ENCODE measurements around the gene NKD2. TPM values are rescaled to one million over a fixed set of nuclear protein-coding genes. Genes with fewer than 3 reads are reported as not detected.

NKD2 gene
- polyA plus RNA-seq, 1 of the 3 experiments (the other 2 are of a cell fraction): not detected

DNA sequence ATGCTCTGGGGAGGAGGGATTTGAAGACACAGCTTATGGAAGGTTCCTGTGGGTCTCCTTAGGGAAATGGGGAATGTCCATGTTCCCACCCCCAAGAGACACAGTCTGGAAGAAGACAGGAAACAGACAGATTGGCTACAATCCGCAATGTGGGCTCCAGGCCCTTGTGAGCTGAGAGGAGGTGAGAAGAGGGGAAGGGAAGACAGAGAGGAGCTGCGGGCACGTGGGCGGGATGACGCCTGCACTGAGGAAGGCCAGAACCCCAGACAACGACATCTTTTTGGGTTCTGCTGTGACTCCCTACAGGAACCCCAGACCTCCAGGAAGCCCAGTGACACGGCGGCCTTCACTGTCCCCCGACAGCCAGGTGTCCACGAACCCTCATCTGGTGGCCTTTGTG lies 29.9 kb upstream of the NKD2 start:
- no peak overlapping the region for H3K4me2 ChIP-seq
- H3K27me3 ChIP-seq (ENCODE audit: insufficient read depth): peaks cover 6% of the 10 kb centered on the region; the same call in 1 of the 2 replicates
- H3K27ac ChIP-seq (ENCODE audit: low read depth in 2 of 2, low read length in 1 of 2): no peak overlapping the region
- H3F3A ChIP-seq (replicated peaks; ENCODE audit: insufficient read depth): no peaks in the 10 kb centered on the region
- H3K4me3 ChIP-seq (ENCODE audit: low read depth in 2 of 2, low read length in 1 of 2): no peak overlapping the region
- H3K9ac ChIP-seq: no peak overlapping the region
- H3K9me3 ChIP-seq: no peaks in the 10 kb centered on the region
- H3K4me1 ChIP-seq (ENCODE audit: control insufficient read depth in 1 of 2, insufficient read depth in 2 of 2, low read depth in 1 of 2, low read length in 1 of 2): peaks cover 0 to 5% of the 10 kb centered on the region in 2 experiments; a peak in 1 of 4 replicates
- H3K79me2 ChIP-seq (ENCODE audit: insufficient read depth): no peaks in the 10 kb centered on the region
- TF ChIP-seq MEF2A (IDR thresholded peaks at IDR 0.05; ENCODE audit: borderline replicate concordance, low read depth) (no peak), FOXM1 (IDR thresholded peaks at IDR 0.05; ENCODE audit: low read depth) (no peak), ELF1 (IDR thresholded peaks at IDR 0.05) (no peak), CHD2 (IDR thresholded peaks at IDR 0.05; ENCODE audit: low read length, partially characterized antibody) (no peak), RFX5 (IDR thresholded peaks at IDR 0.05; ENCODE audit: low read length) (no peak), TCF12 (IDR thresholded peaks at IDR 0.05) (no peak), RAD21 (IDR thresholded peaks at IDR 0.05; ENCODE audit: low read length) (no peak), FOSL2 (IDR thresholded peaks at IDR 0.05; ENCODE audit: borderline replicate concordance, low read depth) (no peak)
- TF ChIP-seq, protein P1, sequence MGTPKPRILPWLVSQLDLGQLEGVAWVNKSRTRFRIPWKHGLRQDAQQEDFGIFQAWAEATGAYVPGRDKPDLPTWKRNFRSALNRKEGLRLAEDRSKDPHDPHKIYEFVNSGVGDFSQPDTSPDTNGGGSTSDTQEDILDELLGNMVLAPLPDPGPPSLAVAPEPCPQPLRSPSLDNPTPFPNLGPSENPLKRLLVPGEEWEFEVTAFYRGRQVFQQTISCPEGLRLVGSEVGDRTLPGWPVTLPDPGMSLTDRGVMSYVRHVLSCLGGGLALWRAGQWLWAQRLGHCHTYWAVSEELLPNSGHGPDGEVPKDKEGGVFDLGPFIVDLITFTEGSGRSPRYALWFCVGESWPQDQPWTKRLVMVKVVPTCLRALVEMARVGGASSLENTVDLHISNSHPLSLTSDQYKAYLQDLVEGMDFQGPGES (IDR thresholded peaks at IDR 0.05; ENCODE audit: low read depth, low read length): no peak
- TF ChIP-seq, protein P2, sequence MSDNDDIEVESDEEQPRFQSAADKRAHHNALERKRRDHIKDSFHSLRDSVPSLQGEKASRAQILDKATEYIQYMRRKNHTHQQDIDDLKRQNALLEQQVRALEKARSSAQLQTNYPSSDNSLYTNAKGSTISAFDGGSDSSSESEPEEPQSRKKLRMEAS (IDR thresholded peaks at IDR 0.05; ENCODE audit: low read depth): no peak
- ChIA-PET POLR2A (no interaction called here), CTCF (interaction anchor here (1.1 to 2.8 kb wide), 4 partner anchors 12 to 189 kb away, joined by 3 to 13 read pairs (median 6); partner anchors contain the start of gene NKD2)
- no peaks in the 10 kb centered on the region for H3K36me3 ChIP-seq (replicated peaks in 1 of 2; ENCODE audit: control insufficient read depth in 1 of 2, insufficient read depth in 2 of 2, low read length in 1 of 2)
- WGBS (ENCODE audit: low lambda C conversion rate): 57% methylated on average over 6 of the region's 10 CpGs
- H3K9me2 ChIP-seq: no peaks in the 10 kb centered on the region
- no peak overlapping the region for H2AFZ ChIP-seq (ENCODE audit: low read depth)
- no peak for DNase-seq
- H4K20me1 ChIP-seq (ENCODE audit: insufficient read depth): no peaks in the 10 kb centered on the region

DNA sequence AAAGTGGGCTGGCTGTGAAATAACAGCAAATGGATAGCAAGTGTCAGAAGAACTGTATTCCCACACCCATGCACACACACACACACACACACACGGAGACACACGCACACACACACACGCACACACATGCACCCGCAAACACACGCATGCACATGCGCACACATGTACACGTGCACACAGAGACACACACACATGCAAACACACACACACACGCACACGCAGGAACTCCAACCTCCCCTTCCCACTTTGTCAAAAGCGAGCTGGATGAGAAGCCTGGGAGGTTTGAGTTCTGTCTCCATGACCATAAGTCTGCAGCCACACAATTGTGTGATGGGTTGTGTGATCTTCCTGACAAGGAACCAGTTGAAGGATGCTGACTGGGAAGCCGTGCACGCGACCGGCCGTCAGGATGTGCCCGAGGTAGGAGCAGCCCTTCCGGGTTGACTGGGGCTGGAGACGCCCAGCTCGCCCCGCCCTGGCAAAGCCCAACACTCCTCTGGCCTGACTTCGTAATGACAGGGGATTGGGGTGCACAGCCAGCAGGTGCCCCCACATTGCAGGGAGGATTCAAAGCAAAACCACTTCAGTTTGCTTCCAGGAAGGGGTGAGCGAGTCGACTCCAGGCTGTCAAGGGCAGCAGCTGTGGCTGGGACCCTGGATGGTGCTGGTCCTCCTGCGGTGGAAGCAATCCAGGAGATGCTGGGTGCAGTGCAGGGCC lies 29.3 kb upstream of the NKD2 start:
- Histone ChIP-seq H3K79me2 (ENCODE audit: insufficient read depth) (no peaks in the 10 kb centered on the region), H3K4me3 (ENCODE audit: low read depth in 2 of 2, low read length in 1 of 2) (no peak overlapping the region), H3K27ac (ENCODE audit: low read depth in 2 of 2, low read length in 1 of 2) (no peak overlapping the region), H3F3A (replicated peaks; ENCODE audit: insufficient read depth) (no peaks in the 10 kb centered on the region), H3K9ac (no peak overlapping the region), H3K4me1 (ENCODE audit: control insufficient read depth in 1 of 2, insufficient read depth in 2 of 2, low read depth in 1 of 2, low read length in 1 of 2) (peaks cover 0 to 5% of the 10 kb centered on the region in 2 experiments; a peak in 1 of 4 replicates), H3K9me3 (no peaks in the 10 kb centered on the region), H3K9me2 (no peaks in the 10 kb centered on the region), H3K27me3 (ENCODE audit: insufficient read depth) (peaks cover 6% of the 10 kb centered on the region; the same call in 1 of the 2 replicates), H4K20me1 (ENCODE audit: insufficient read depth) (no peaks in the 10 kb centered on the region), H3K4me2 (no peak overlapping the region), H2AFZ (ENCODE audit: low read depth) (no peak overlapping the region), H3K36me3 (replicated peaks in 1 of 2; ENCODE audit: control insufficient read depth in 1 of 2, insufficient read depth in 2 of 2, low read length in 1 of 2) (no peaks in the 10 kb centered on the region)
- TF ChIP-seq, protein P3, sequence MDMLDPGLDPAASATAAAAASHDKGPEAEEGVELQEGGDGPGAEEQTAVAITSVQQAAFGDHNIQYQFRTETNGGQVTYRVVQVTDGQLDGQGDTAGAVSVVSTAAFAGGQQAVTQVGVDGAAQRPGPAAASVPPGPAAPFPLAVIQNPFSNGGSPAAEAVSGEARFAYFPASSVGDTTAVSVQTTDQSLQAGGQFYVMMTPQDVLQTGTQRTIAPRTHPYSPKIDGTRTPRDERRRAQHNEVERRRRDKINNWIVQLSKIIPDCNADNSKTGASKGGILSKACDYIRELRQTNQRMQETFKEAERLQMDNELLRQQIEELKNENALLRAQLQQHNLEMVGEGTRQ (IDR thresholded peaks at IDR 0.05; ENCODE audit: borderline replicate concordance, low read depth, low read length): no peak
- TF ChIP-seq EZH2phosphoT487 (IDR thresholded peaks at IDR 0.05; ENCODE audit: borderline replicate concordance, low read depth) (no peak), SMC3 (IDR thresholded peaks at IDR 0.05; ENCODE audit: low read depth, low read length) (no peak), JUND (IDR thresholded peaks at IDR 0.05) (no peak), GATA2 (CRISPR knock-in tag; IDR thresholded peaks at IDR 0.05) (no peak)
- 83% methylated on average over 17 of the region's 24 CpGs for WGBS (ENCODE audit: low lambda C conversion rate)
- CTCF ChIA-PET: interaction anchor here (1.1 to 2.8 kb wide), 4 partner anchors 11 to 56 kb away, joined by 3 to 13 read pairs (median 4); partner anchors contain the start of gene NKD2
- POLR2A ChIA-PET: no interaction called here
- DNase-seq: no peak
